HepG2 (cell line): ENCODE results near the gene CSNK1G3. TPM values are rescaled to one million over a fixed set of nuclear protein-coding genes. Genes with fewer than 3 reads are reported as not detected.

Experiments used
- ATAC-seq: fragments of 200-7000 bp; cut with Tn5 transposase; 3 replicates; pipeline ENCODE4 v1.9.1; 2020; ENCODE audit warnings: mild to moderate bottlenecking, moderate library complexity
- BruUV-seq: library from RNA; stranded (reverse); fragments of 400-500 nt; replicated peaks from 2 replicates; lab custom pipeline; 2021; lab: Mats Ljungman, UMichigan
- CTCF ChIA-PET: fragments of 300-600 bp; formaldehyde crosslinking; extraction: SDS; loops from one replicate; lab custom pipeline; 2021; ENCODE audit warnings: low total read pairs, inconsistent platforms, low intra/inter-chr PET ratio; lab: Yijun Ruan, JAX
- POLR2A ChIA-PET: fragments of 350-600 bp; sonication (Branson Sonifier 250); formaldehyde crosslinking; loops from one replicate; lab custom pipeline; 2020; ENCODE audit warnings: antibody characterized with exemption, inconsistent platforms; lab: Yijun Ruan, JAX
- DNase-seq: peaks from one replicate; pipeline ENCODE4 v3.0.0-alpha.2; 2015; ENCODE audit warnings: low spot score
- FAIRE-seq: peaks from 3 replicates; lab custom pipeline; 2011; peaks lifted over from hg19 to GRCh38; lab: Jason Lieb, UNC
- H2AFZ ChIP-seq: one replicate; pipeline ENCODE4 v1.6.1; 2011; ENCODE audit warnings: low read length, inconsistent platforms
- H3K27ac ChIP-seq: fragments of 300-600 bp; 3 replicates; pipeline ENCODE4 v1.8.0; 2011; ENCODE audit warnings: mixed run types, mild to moderate bottlenecking, mixed read lengths, low read length, inconsistent platforms; ENCODE audit not compliant: insufficient read depth; ENCODE audit errors: extremely low read length
- H3K27me3 ChIP-seq, 2 experiments: fragments of 200-600 bp in 1 of 2; 2 replicates in 1 of 2; 3 replicates in 1 of 2; pipeline versions ENCODE4 v1.6.0 to v1.8.0; 2011; ENCODE audit warnings: low read length in 2 of 2, mild to moderate bottlenecking in 2 of 2, moderate library complexity in 2 of 2, inconsistent platforms in 1 of 2; ENCODE audit not compliant: insufficient read depth in 2 of 2, control insufficient read depth in 1 of 2
- H3K36me3 ChIP-seq, 2 experiments: fragments of 200-600 bp in 1 of 2; replicated peaks in 1 of 2; 2 replicates in 1 of 2; 3 replicates in 1 of 2; pipeline versions ENCODE4 v1.5.1 to v1.8.0; 2011; ENCODE audit warnings: low read length in 2 of 2, inconsistent platforms in 1 of 2; ENCODE audit not compliant: insufficient read depth in 2 of 2, control insufficient read depth in 1 of 2
- H3K4me1 ChIP-seq: 2 replicates; pipeline ENCODE4 v1.5.1; 2012; ENCODE audit warnings: low read length, inconsistent platforms; ENCODE audit not compliant: insufficient read depth
- H3K4me2 ChIP-seq: 2 replicates; pipeline ENCODE4 v1.6.0; 2011; ENCODE audit warnings: low read depth, low read length, inconsistent platforms
- H3K4me3 ChIP-seq, 3 experiments: fragments of 200-600 bp in 1 of 3; sonication (generic), shearing (Covaris generic) in 1 of 3; replicated peaks in 1 of 3; 2 replicates each; pipeline ENCODE4 v1.5.1; 2011 to 2016; ENCODE audit warnings: low read length in 3 of 3, inconsistent platforms in 2 of 3, low read depth in 2 of 3, mild to moderate bottlenecking in 2 of 3, control low read depth in 1 of 3, mixed read lengths in 1 of 3; ENCODE audit not compliant: insufficient read depth in 1 of 3
- H3K79me2 ChIP-seq: one replicate; pipeline ENCODE4 v1.6.1; 2011; ENCODE audit warnings: low read length, inconsistent platforms; ENCODE audit not compliant: insufficient read depth
- H3K9ac ChIP-seq: 2 replicates; pipeline ENCODE4 v1.6.0; 2011; ENCODE audit warnings: mild to moderate bottlenecking, low read depth, low read length, inconsistent platforms; ENCODE audit not compliant: insufficient read depth
- H3K9me3 ChIP-seq: 2 replicates; pipeline ENCODE4 v1.5.1; 2012; ENCODE audit warnings: mild to moderate bottlenecking, low read length
- H4K20me1 ChIP-seq: 2 replicates; pipeline ENCODE4 v1.6.0; 2011; ENCODE audit warnings: inconsistent platforms, mild to moderate bottlenecking, low read length, moderate library complexity; ENCODE audit not compliant: insufficient read depth
- BRD4 ChIP-seq: sonication (generic); formaldehyde crosslinking; IDR thresholded peaks from 2 replicates; pipeline ENCODE4 v1.4.0; 2020; ENCODE audit warnings: missing genetic modification reagents
- DPF2 ChIP-seq: sonication (generic); formaldehyde crosslinking; IDR thresholded peaks from 2 replicates; pipeline ENCODE4 v1.4.0; 2020; ENCODE audit warnings: mild to moderate bottlenecking, low read depth, missing genetic modification reagents, borderline replicate concordance
- KDM1A ChIP-seq: IDR thresholded peaks from 2 replicates; pipeline ENCODE4 v1.6.1; 2016; ENCODE audit warnings: missing compliant biosample characterization
- NFE2L2 ChIP-seq: fragments of 150-350 bp; IDR thresholded peaks from 2 replicates; pipeline ENCODE4 v1.6.1; 2014; ENCODE audit warnings: low read length
- PATZ1 ChIP-seq: sonication (generic); formaldehyde crosslinking; IDR thresholded peaks from 2 replicates; pipeline ENCODE4 v1.4.0; 2020; ENCODE audit warnings: missing genetic modification reagents
- PITX1 ChIP-seq: sonication (generic); formaldehyde crosslinking; IDR thresholded peaks from 2 replicates; pipeline ENCODE4 v1.5.1; 2020; ENCODE audit warnings: mild to moderate bottlenecking, missing genetic modification reagents
- PRMT3 ChIP-seq: sonication (generic); formaldehyde crosslinking; IDR thresholded peaks from 2 replicates; pipeline ENCODE4 v1.8.1; 2022; ENCODE audit warnings: low read depth, mild to moderate bottlenecking, moderate library complexity, missing genetic modification reagents, borderline replicate concordance
- TFDP1 ChIP-seq: IDR thresholded peaks from 2 replicates; pipeline ENCODE4 v1.6.1; 2016; ENCODE audit warnings: missing compliant biosample characterization, missing genetic modification reagents, borderline replicate concordance
- USF2 ChIP-seq, 2 experiments: sonication (generic) in 1 of 2; formaldehyde crosslinking in 1 of 2; IDR thresholded peaks; 2 replicates each; pipeline versions ENCODE4 v1.5.1 to v1.6.1; 2011 to 2020; ENCODE audit warnings: borderline replicate concordance in 1 of 2, low read depth in 1 of 2, low read length in 1 of 2, mild to moderate bottlenecking in 1 of 2, missing genetic modification reagents in 1 of 2, moderate library complexity in 1 of 2
- ZNF136 ChIP-seq: sonication (generic); formaldehyde crosslinking; IDR thresholded peaks from 2 replicates; pipeline ENCODE4 v1.8.1; 2022; ENCODE audit warnings: low read depth, mild to moderate bottlenecking, moderate library complexity, missing genetic modification reagents
- ZNF180 ChIP-seq: sonication (generic); formaldehyde crosslinking; IDR thresholded peaks from 2 replicates; pipeline ENCODE4 v1.4.0; 2020; ENCODE audit warnings: low read depth, missing genetic modification reagents, borderline replicate concordance
- ZNF230 ChIP-seq: sonication (generic); formaldehyde crosslinking; IDR thresholded peaks from 2 replicates; pipeline ENCODE4 v1.4.0; 2020; ENCODE audit warnings: mild to moderate bottlenecking, missing genetic modification reagents
- ZNF44 ChIP-seq: sonication (generic); formaldehyde crosslinking; IDR thresholded peaks from 2 replicates; pipeline ENCODE4 v1.5.1; 2020; ENCODE audit warnings: mild to moderate bottlenecking, missing genetic modification reagents
- ZNF441 ChIP-seq: sonication (generic); formaldehyde crosslinking; IDR thresholded peaks from 2 replicates; pipeline ENCODE4 v1.7.0; 2021; ENCODE audit warnings: missing genetic modification reagents, borderline replicate concordance
- ZNF709 ChIP-seq: sonication (generic); formaldehyde crosslinking; IDR thresholded peaks from 2 replicates; pipeline ENCODE4 v1.5.0; 2020; ENCODE audit warnings: mild to moderate bottlenecking, missing genetic modification reagents
- ZNF768 ChIP-seq: sonication (generic); formaldehyde crosslinking; IDR thresholded peaks from 2 replicates; pipeline ENCODE4 v1.4.0; 2020; ENCODE audit warnings: missing genetic modification reagents
- WGBS: methylation state at CpG from one replicate; pipeline ENCODE4 v1.1.6; 2017; ENCODE audit warnings: low lambda C conversion rate; 5-methylcytosine and 5-hydroxymethylcytosine counted together
- in situ Hi-C: cut with HindIII; loops from 2 replicates; pipeline ENCODE4 v1.10.0; 2017; ENCODE audit warnings: low pct_unique_long_range_greater_than_20kb; ENCODE audit not compliant: extremely low pct_ligation_motif_present
- intact Hi-C: fragments of 100-400 bp; cut with micrococcal nuclease; formaldehyde crosslinking; loops from one replicate; pipeline ENCODE4 v1.10.0; 2022; ENCODE audit not compliant: unreplicated experiment
- polyA plus RNA-seq, 8 experiments: library from polyadenylated mRNA; depleted of rRNA in 3 of 8; stranded (reverse) in 7 of 8; unstranded in 1 of 8; fragments of >200 nt; fragmentation: Illumina TruSeq in 4 of 8; extraction: Trizol in 4 of 8; gene quantifications; 2 replicates each; pipeline versions ENCODE4 v1.2.1 to v1.2.3, GENCODE V29; 2011 to 2016; ENCODE audit warnings: low read depth in 4 of 8, missing spikeins in 1 of 8, mixed read lengths in 1 of 8; ENCODE audit not compliant: insufficient read depth in 1 of 8
- total RNA-seq, 5 experiments: library from RNA; depleted of rRNA; stranded (reverse); fragments of >200 nt; fragmentation: Illumina TruSeq; extraction: Trizol; gene quantifications; 2 replicates each; pipeline ENCODE4 v1.2.3, GENCODE V29; 2016; ENCODE audit warnings: low read depth in 1 of 5

Gene CSNK1G3
- total and polyA plus RNA-seq, 2 of the 13 experiments (the other 11 are each of a cell fraction or from before 2014, with no cell fraction given): 11.3 to 31.5 TPM

GRCh38 chr5:123554601-123555000 is 42.6 kb downstream of the CSNK1G3 start (continued):
- TF ChIP-seq DPF2 (CRISPR knock-in tag): no peak

- H3K4me2 ChIP-seq: no peak overlapping the region
- no peaks in the 10 kb centered on the region for H3K79me2 ChIP-seq
- POLR2A ChIA-PET: no interaction called here
- H3K4me3 ChIP-seq: no peak overlapping the region
- DNase-seq: no peak
- no peaks in the 10 kb centered on the region for H4K20me1 ChIP-seq
- in situ Hi-C loops: no loop called here
- intact Hi-C loops: no loop called here
- no peak overlapping the region for H2AFZ ChIP-seq
- no peaks in the 10 kb centered on the region for H3K4me1 ChIP-seq
- no peaks in the 10 kb centered on the region for H3K27me3 ChIP-seq
- FAIRE-seq: no peak
- CTCF ChIA-PET: no interaction called here
- no TSS peak for BruUV-seq
- ATAC-seq: no peak
- H3K9ac ChIP-seq: no peak overlapping the region
- H3K36me3 ChIP-seq: peaks cover 0 to 1% of the 10 kb centered on the region in 2 experiments; a peak in 2 of 5 replicates
- 96% methylated on average over 3 of the region's 3 CpGs for WGBS
- no peak overlapping the region for H3K27ac ChIP-seq
- no peaks in the 10 kb centered on the region for H3K9me3 ChIP-seq
- no peak for TF ChIP-seq PRMT3 (CRISPR knock-in tag)
- TF ChIP-seq PATZ1 (CRISPR knock-in tag): no peak
- TF ChIP-seq ZNF441: no peak
- no peak for TF ChIP-seq ZNF180 (CRISPR knock-in tag)
- no peak for TF ChIP-seq ZNF709 (CRISPR knock-in tag)
- TF ChIP-seq NFE2L2: no peak
- TF ChIP-seq KDM1A: no peak
- TF ChIP-seq ZNF230 (CRISPR knock-in tag): no peak
- no peak for TF ChIP-seq BRD4 (CRISPR knock-in tag)
- TF ChIP-seq TFDP1: no peak
- no peak for TF ChIP-seq ZNF768 (CRISPR knock-in tag)
- no peak for TF ChIP-seq ZNF44
- TF ChIP-seq USF2 (IDR thresholded peaks at IDR 0.05; ENCODE audit: low read depth, low read length): no peak
- no peak for TF ChIP-seq USF2 (CRISPR knock-in tag; IDR thresholded peaks at IDR 0.05; ENCODE audit: borderline replicate concordance)
- TF ChIP-seq PITX1 (CRISPR knock-in tag): no peak
- TF ChIP-seq ZNF136 (CRISPR knock-in tag): no peak
Measured at GRCh38 chr5:123557907-123558306, 45.9 kb downstream of the CSNK1G3 start.
